ENCODE measurements around the gene UXS1. TPM values are rescaled to one million over a fixed set of nuclear protein-coding genes. Genes with fewer than 3 reads are reported as not detected.

Gene UXS1
- total and polyA plus RNA-seq, 9 of the 15 experiments (the other 6 are each of a cell fraction or from before 2014, with no cell fraction given), result 5.8 to 25.8 (median 15.0) TPM

- POLR2A ChIA-PET, result no interaction called here
- H3K36me3 ChIP-seq (ENCODE audit: control insufficient read depth, insufficient read depth, low read length), result peaks cover 40% of the 10 kb centered on the region
- H3K27me3 ChIP-seq (ENCODE audit: control insufficient read depth in 2 of 2, insufficient read depth in 2 of 2, low read length in 2 of 2), result no peaks in the 10 kb centered on the region
- H4K20me1 ChIP-seq (replicated peaks; ENCODE audit: control insufficient read depth, insufficient read depth, low read length), result no peaks in the 10 kb centered on the region
- BruUV-seq (replicated peaks), result no TSS peak
- no peak for ATAC-seq
- intact Hi-C loops (cut with micrococcal nuclease) (no loop called here), in situ Hi-C loops (cut with MboI) (no loop called here)
- no peak overlapping the region for H3K9ac ChIP-seq (ENCODE audit: insufficient read depth in 1 of 2, low read depth in 2 of 2, low read length in 2 of 2)
- H2AFZ ChIP-seq (ENCODE audit: low read depth, low read length), result no peak overlapping the region
- no peaks in the 10 kb centered on the region for H3K9me3 ChIP-seq (replicated peaks; ENCODE audit: control insufficient read depth, insufficient read depth, low read depth, low read length)
- H3K4me2 ChIP-seq (ENCODE audit: insufficient read depth, low read length), result no peak overlapping the region
- CTCF ChIA-PET (ENCODE audit: low intra/inter-chr PET ratio), result no interaction called here
- no peak overlapping the region for H3K4me3 ChIP-seq
- no peak for TF ChIP-seq EHMT2 (IDR thresholded peaks at IDR 0.05)
- no peak for TF ChIP-seq ZNF511 (CRISPR knock-in tag; IDR thresholded peaks at IDR 0.05)
- no peak for TF ChIP-seq THRB (CRISPR knock-in tag; conservative IDR thresholded peaks at IDR 0.05)
- TF ChIP-seq ZNF140 (CRISPR knock-in tag; IDR thresholded peaks at IDR 0.05), result no peak
- no peak for TF ChIP-seq SP2 (IDR thresholded peaks at IDR 0.05; ENCODE audit: extremely low read depth, low read depth, low read length, poor library complexity, severe bottlenecking)
- TF ChIP-seq RERE (CRISPR knock-in tag; IDR thresholded peaks at IDR 0.05; ENCODE audit: borderline replicate concordance), result no peak
- TF ChIP-seq ZNF766 (CRISPR knock-in tag; conservative IDR thresholded peaks at IDR 0.05), result no peak
- TF ChIP-seq ZFP91 (CRISPR knock-in tag; IDR thresholded peaks at IDR 0.05), result no peak
- DNase-seq (ENCODE audit: extremely low read depth in 1 of 4, low spot score in 3 of 4), result no peak
- peaks cover 7% of the 10 kb centered on the region; the same call in 2 of the 3 replicates for H3K79me2 ChIP-seq (ENCODE audit: control insufficient read depth, insufficient read depth, low read length)
- H3K4me1 ChIP-seq (replicated peaks in 1 of 2; ENCODE audit: control insufficient read depth in 2 of 2, insufficient read depth in 2 of 2, low read length in 2 of 2), result peaks cover 0 to 5% of the 10 kb centered on the region in 2 experiments; a peak in 2 of 5 replicates
- 90% methylated on average over 2 of the region's 2 CpGs for WGBS (ENCODE audit: insufficient coverage, low coverage, missing lambda C conversion rate)
- no peaks in the 10 kb centered on the region for H3K9me1 ChIP-seq (ENCODE audit: control insufficient read depth, insufficient read depth, low read length)
- FAIRE-seq, result no peak
- no peak overlapping the region for H3K27ac ChIP-seq (ENCODE audit: extremely low read depth, low read depth, low read length)
Measured at GRCh38 chr2:106129592-106129991, 64.5 kb downstream of the UXS1 start.

All from K562 (cell line).